Measurements from ENCODE around the gene OTOG.

OTOG gene

GRCh38 chr11:17640493-17641164 lies 93.6 kb downstream of the OTOG start:
- Histone ChIP-seq H3K36me3 (no peaks in the 10 kb centered on the region), H3K4me1 (ENCODE audit: control insufficient read depth in 1 of 2, insufficient read depth in 1 of 2, low read depth in 1 of 2, low read length in 1 of 2) (no peaks in the 10 kb centered on the region), H3K27ac (no peak overlapping the region), H3K27me3 (no peaks in the 10 kb centered on the region), H3K4me3 (ENCODE audit: low read depth in 1 of 2, low read length in 1 of 2) (no peak overlapping the region), H3K9me3 (no peaks in the 10 kb centered on the region)
- no peak for TF ChIP-seq CTCF (IDR thresholded peaks at IDR 0.05)

GRCh38 chr11:17641792-17642350 lies 94.8 kb downstream of the OTOG start:
- Histone ChIP-seq H3K36me3 (no peaks in the 10 kb centered on the region), H3K27ac (no peak overlapping the region), H3K9me3 (no peaks in the 10 kb centered on the region), H3K4me1 (ENCODE audit: control insufficient read depth in 1 of 2, insufficient read depth in 1 of 2, low read depth in 1 of 2, low read length in 1 of 2) (no peaks in the 10 kb centered on the region), H3K27me3 (no peaks in the 10 kb centered on the region), H3K4me3 (ENCODE audit: low read depth in 1 of 2, low read length in 1 of 2) (no peak overlapping the region)
- TF ChIP-seq CTCF (IDR thresholded peaks at IDR 0.05): no peak

- H3K36me3 ChIP-seq: no peaks in the 10 kb centered on the region
- H3K27me3 ChIP-seq: peaks cover under 1% of the 10 kb centered on the region
- no peak overlapping the region for H3K27ac ChIP-seq
- H3K4me3 ChIP-seq (ENCODE audit: low read depth in 1 of 2, low read length in 1 of 2): no peak overlapping the region
- no peak for TF ChIP-seq CTCF (IDR thresholded peaks at IDR 0.05)
- H3K9me3 ChIP-seq: no peaks in the 10 kb centered on the region
- no peaks in the 10 kb centered on the region for H3K4me1 ChIP-seq (ENCODE audit: control insufficient read depth in 1 of 2, insufficient read depth in 1 of 2, low read depth in 1 of 2, low read length in 1 of 2)
Measured at GRCh38 chr11:17642370-17642769, 95.3 kb downstream of the OTOG start.

- no peaks in the 10 kb centered on the region for H3K9me3 ChIP-seq
- H3K27ac ChIP-seq: no peak overlapping the region
- no peaks in the 10 kb centered on the region for H3K4me1 ChIP-seq (ENCODE audit: control insufficient read depth in 1 of 2, insufficient read depth in 1 of 2, low read depth in 1 of 2, low read length in 1 of 2)
- H3K27me3 ChIP-seq: peaks cover 6% of the 10 kb centered on the region
- H3K36me3 ChIP-seq: no peaks in the 10 kb centered on the region
- H3K4me3 ChIP-seq (ENCODE audit: low read depth in 1 of 2, low read length in 1 of 2): no peak overlapping the region
- no peak for TF ChIP-seq CTCF (IDR thresholded peaks at IDR 0.05)
Measured at GRCh38 chr11:17642980-17643379, 95.9 kb downstream of the OTOG start.

- no peaks in the 10 kb centered on the region for H3K9me3 ChIP-seq
- H3K4me3 ChIP-seq (ENCODE audit: low read depth in 1 of 2, low read length in 1 of 2): no peak overlapping the region
- H3K27ac ChIP-seq: no peak overlapping the region
- no peaks in the 10 kb centered on the region for H3K4me1 ChIP-seq (ENCODE audit: control insufficient read depth in 1 of 2, insufficient read depth in 1 of 2, low read depth in 1 of 2, low read length in 1 of 2)
- peaks cover 14% of the 10 kb centered on the region for H3K27me3 ChIP-seq
- H3K36me3 ChIP-seq: no peaks in the 10 kb centered on the region
- no peak for TF ChIP-seq CTCF (IDR thresholded peaks at IDR 0.05)
Measured at GRCh38 chr11:17643506-17644405, 96.7 kb downstream of the OTOG start.
